IMR-90 (cell line): ENCODE results near the gene CAPS. TPM values are rescaled to one million over a fixed set of nuclear protein-coding genes. Genes with fewer than 3 reads are reported as not detected.

Source experiments
- ATAC-seq: fragments of 200-7000 bp; cut with Tn5 transposase; 2 replicates; pipeline ENCODE4 v1.9.1; 2020; ENCODE audit warnings: low read depth, mild to moderate bottlenecking, moderate library complexity
- BruUV-seq: library from RNA; stranded (reverse); fragments of 400-500 nt; replicated peaks from 2 replicates; lab custom pipeline; 2021; lab: Mats Ljungman, UMichigan
- CTCF ChIA-PET: fragments of 300-600 bp; formaldehyde crosslinking; extraction: SDS; loops from one replicate; lab custom pipeline; 2021; ENCODE audit warnings: antibody characterized with exemption; lab: Yijun Ruan, JAX
- POLR2A ChIA-PET: fragments of 300-600 bp; sonication (Branson Sonifier 250); formaldehyde crosslinking; loops from one replicate; lab custom pipeline; 2022; ENCODE audit warnings: antibody characterized with exemption; ENCODE audit not compliant: unreplicated experiment; lab: Charles Lee
- DNase-seq: peaks from one replicate; pipeline ENCODE4 v3.0.0; 2013
- H2AFZ ChIP-seq: replicated peaks from 2 replicates; pipeline ENCODE3; 2013; ENCODE audit warnings: low read length, mild to moderate bottlenecking; ENCODE audit not compliant: poor library complexity
- H2AK5ac ChIP-seq: 2 replicates; pipeline ENCODE4 v1.6.1; 2013; ENCODE audit warnings: low read depth, low read length, inconsistent platforms
- H2AK9ac ChIP-seq: replicated peaks from 2 replicates; pipeline ENCODE3; 2013; ENCODE audit warnings: mild to moderate bottlenecking, low read depth, low read length, moderate library complexity; ENCODE audit not compliant: poor library complexity
- H2BK120ac ChIP-seq: 2 replicates; pipeline ENCODE4 v1.6.1; 2013; ENCODE audit warnings: low read depth, low read length, inconsistent platforms
- H2BK15ac ChIP-seq: 3 replicates; pipeline ENCODE4 v1.6.1; 2013; ENCODE audit warnings: low read depth, low read length, inconsistent platforms
- H2BK20ac ChIP-seq: 2 replicates; pipeline ENCODE4 v1.6.1; 2013; ENCODE audit warnings: low read depth, mild to moderate bottlenecking, inconsistent platforms, low read length, moderate library complexity
- H2BK5ac ChIP-seq: 2 replicates; pipeline ENCODE4 v1.6.1; 2013; ENCODE audit warnings: mild to moderate bottlenecking, low read depth, low read length, inconsistent platforms; ENCODE audit not compliant: poor library complexity, severe bottlenecking
- H3K14ac ChIP-seq: replicated peaks from 2 replicates; pipeline ENCODE4 v1.6.1; 2013; ENCODE audit warnings: low read depth, low read length, inconsistent platforms
- H3K18ac ChIP-seq: 2 replicates; pipeline ENCODE4 v1.6.1; 2013; ENCODE audit warnings: low read depth, low read length, control low read depth
- H3K23ac ChIP-seq: 2 replicates; pipeline ENCODE4 v1.6.1; 2013; ENCODE audit warnings: low read depth, low read length, inconsistent platforms
- H3K27ac ChIP-seq: 2 replicates; pipeline ENCODE4 v1.5.1; 2013; ENCODE audit warnings: mild to moderate bottlenecking, control low read depth, low read length; ENCODE audit not compliant: insufficient read depth
- H3K27me3 ChIP-seq: 2 replicates; pipeline ENCODE4 v1.6.1; 2013; ENCODE audit warnings: low read length; ENCODE audit not compliant: control insufficient read depth, insufficient read depth
- H3K36me3 ChIP-seq: 2 replicates; pipeline ENCODE4 v1.6.1; 2013; ENCODE audit warnings: low read length, mixed read lengths; ENCODE audit not compliant: control insufficient read depth, insufficient read depth
- H3K4ac ChIP-seq: 2 replicates; pipeline ENCODE4 v1.6.1; 2013; ENCODE audit warnings: low read depth, low read length, inconsistent platforms
- H3K4me1 ChIP-seq: 2 replicates; pipeline ENCODE4 v1.6.1; 2013; ENCODE audit warnings: low read length, mixed read lengths; ENCODE audit not compliant: control insufficient read depth, insufficient read depth
- H3K4me2 ChIP-seq: 2 replicates; pipeline ENCODE4 v1.6.1; 2013; ENCODE audit warnings: low read depth, mild to moderate bottlenecking, control low read depth, low read length, moderate library complexity
- H3K4me3 ChIP-seq: 2 replicates; pipeline ENCODE4 v1.5.1; 2013; ENCODE audit warnings: low read depth, mild to moderate bottlenecking, control low read depth, low read length, moderate library complexity; ENCODE audit not compliant: insufficient read depth
- H3K56ac ChIP-seq: 2 replicates; pipeline ENCODE4 v1.6.1; 2013; ENCODE audit warnings: low read length, inconsistent platforms; ENCODE audit not compliant: insufficient read depth; ENCODE audit errors: extremely low read depth
- H3K79me1 ChIP-seq, 2 experiments: 2 replicates each; pipeline ENCODE4 v1.6.1; 2013; ENCODE audit warnings: low read length in 2 of 2, inconsistent platforms in 1 of 2, low read depth in 1 of 2
- H3K9ac ChIP-seq: 2 replicates; pipeline ENCODE4 v1.6.1; 2013; ENCODE audit warnings: low read depth, low read length, control low read depth
- H3K9me1 ChIP-seq: 2 replicates; pipeline ENCODE4 v1.6.1; 2013; ENCODE audit warnings: low read length, inconsistent platforms; ENCODE audit not compliant: insufficient read depth
- H3K9me3 ChIP-seq: 2 replicates; pipeline ENCODE4 v1.6.1; 2013; ENCODE audit warnings: low read length; ENCODE audit not compliant: control insufficient read depth, insufficient read depth
- H4K20me1 ChIP-seq: 2 replicates; pipeline ENCODE4 v1.6.1; 2013; ENCODE audit warnings: low read length, inconsistent platforms; ENCODE audit not compliant: insufficient read depth
- H4K5ac ChIP-seq: 2 replicates; pipeline ENCODE4 v1.6.1; 2013; ENCODE audit warnings: mild to moderate bottlenecking, low read depth, low read length, control low read depth
- H4K8ac ChIP-seq, 2 experiments: 2 replicates each; pipeline ENCODE4 v1.6.1; 2013; ENCODE audit warnings: low read depth in 2 of 2, low read length in 2 of 2, control low read depth in 1 of 2, inconsistent platforms in 1 of 2
- H4K91ac ChIP-seq: 2 replicates; pipeline ENCODE4 v1.6.1; 2013; ENCODE audit warnings: low read depth, low read length, inconsistent platforms; ENCODE audit not compliant: insufficient read depth
- NFE2L2 ChIP-seq: fragments of 150-350 bp; IDR thresholded peaks from 2 replicates; pipeline ENCODE4 v1.6.1; 2016; ENCODE audit warnings: low read depth, mild to moderate bottlenecking, low read length
- WGBS, 2 experiments: methylation state at CpG; one replicate each; pipeline versions ENCODE4 v1.1.5 to v1.1.7; 2013; ENCODE audit warnings: missing lambda C conversion rate in 2 of 2; ENCODE audit not compliant: insufficient read length in 1 of 2; ENCODE audit errors: extremely low coverage in 2 of 2; 5-methylcytosine and 5-hydroxymethylcytosine counted together
- dilution Hi-C: fragments of 300-500 bp; cut with HindIII; formaldehyde crosslinking; loops from one replicate; pipeline ENCODE4 v1.14.3; 2018; ENCODE audit warnings: low sequenced_read_pairs; ENCODE audit not compliant: unreplicated experiment
- in situ Hi-C: fragments of 300-500 bp; cut with MboI; formaldehyde crosslinking; loops from 3 replicates; pipeline ENCODE4 v1.14.3; 2019; ENCODE audit warnings: low sequenced_read_pairs, inconsistent platforms, mixed read lengths
- intact Hi-C: fragments of 100-400 bp; cut with micrococcal nuclease; formaldehyde crosslinking; loops from 2 replicates; pipeline ENCODE4 v1.10.0; 2022
- polyA plus RNA-seq, 3 experiments: library from polyadenylated mRNA; depleted of rRNA; stranded (reverse); fragments of >200 nt; gene quantifications; 2 replicates each; pipeline ENCODE4 v1.2.3, GENCODE V29; 2012; ENCODE audit warnings: low replicate concordance in 1 of 3
- total RNA-seq: library from RNA; depleted of rRNA; stranded (reverse); fragments of >200 nt; gene quantifications from 2 replicates; pipeline ENCODE4 v1.2.3, GENCODE V29; 2012
- TF ChIP-seq, protein P1 (sequence below): fragments of 150-350 bp; IDR thresholded peaks from 2 replicates; pipeline ENCODE4 v1.6.1; 2017; ENCODE audit warnings: mild to moderate bottlenecking, antibody characterized with exemption, low read length, low read depth

CAPS gene
- total and polyA plus RNA-seq, 2 of the 4 experiments (the other 2 are of a cell fraction) = 0.54 to 4.9 TPM

DNA sequence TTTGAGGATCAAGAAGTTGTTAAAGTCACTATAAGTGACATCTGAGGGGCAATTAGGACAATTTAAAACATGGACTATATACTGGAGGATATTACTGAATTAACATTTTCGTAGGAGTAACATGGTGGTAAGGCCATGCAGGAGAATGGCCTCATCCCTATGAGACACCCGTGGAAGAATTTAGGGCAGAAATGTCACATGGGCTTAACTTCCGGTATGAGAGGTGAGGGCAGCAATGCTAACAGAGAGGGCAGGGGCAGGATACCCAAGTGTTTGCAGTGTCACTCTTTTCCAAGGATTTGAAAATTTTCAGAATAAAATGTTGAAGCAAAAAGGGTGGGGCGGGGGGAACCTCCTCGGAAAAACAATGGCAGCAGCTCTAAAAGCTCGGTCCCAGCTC lies 40.2 kb downstream of the CAPS start:
- peak; percentile 16 for ATAC-seq
- Histone ChIP-seq H4K20me1 (peaks cover 89% of the 10 kb centered on the region), H3K27ac (peak overlapping the region; percentile 67), H3K4me3 (no peak overlapping the region), H4K91ac (peak overlapping the region; percentile 72), H2BK20ac (peak overlapping the region; percentile 85), H3K9me3 (no peaks in the 10 kb centered on the region), H3K79me1 (peaks cover 33 to 100% of the 10 kb centered on the region in 2 experiments; a peak in 3 of 4 replicates), H3K14ac (peak overlapping the region; percentile 39), H4K8ac (peak overlapping the region; percentile 63 to 74), H3K4ac (peak overlapping the region; percentile 95), H4K5ac (peak overlapping the region; percentile 1), H3K23ac (peak overlapping the region; percentile 8), H2BK5ac (peak overlapping the region; percentile 76), H3K4me1 (peaks cover 46% of the 10 kb centered on the region), H2AK5ac (peak overlapping the region; percentile 87), H3K9me1 (peaks cover 46% of the 10 kb centered on the region), H3K9ac (peak overlapping the region; percentile 30), H3K18ac (peak overlapping the region; percentile 1), H2AK9ac (peak overlapping the region; percentile 84), H2BK120ac (peak overlapping the region; percentile 67), H3K27me3 (no peaks in the 10 kb centered on the region), H2BK15ac (peak overlapping the region; percentile 64; the same call in 2 of the 3 replicates), H3K56ac (peak overlapping the region; percentile 48; the same call in 1 of the 2 replicates), H3K4me2 (peak overlapping the region; percentile 5), H2AFZ (peak overlapping the region; percentile 64), H3K36me3 (peaks cover 10% of the 10 kb centered on the region)
- intact Hi-C loops = no loop called here
- WGBS, 2 experiments = 20% methylated on average over 3 of the region's 6 CpGs; no CpG with 5 or more reads in 1 of the 2 experiments
- in situ Hi-C loops = no loop called here
- no peak for TF ChIP-seq NFE2L2
- TF ChIP-seq, protein P1, sequence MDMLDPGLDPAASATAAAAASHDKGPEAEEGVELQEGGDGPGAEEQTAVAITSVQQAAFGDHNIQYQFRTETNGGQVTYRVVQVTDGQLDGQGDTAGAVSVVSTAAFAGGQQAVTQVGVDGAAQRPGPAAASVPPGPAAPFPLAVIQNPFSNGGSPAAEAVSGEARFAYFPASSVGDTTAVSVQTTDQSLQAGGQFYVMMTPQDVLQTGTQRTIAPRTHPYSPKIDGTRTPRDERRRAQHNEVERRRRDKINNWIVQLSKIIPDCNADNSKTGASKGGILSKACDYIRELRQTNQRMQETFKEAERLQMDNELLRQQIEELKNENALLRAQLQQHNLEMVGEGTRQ = peak; percentile 59
- no TSS peak for BruUV-seq
- dilution Hi-C loops = no loop called here
- DNase-seq = peak; percentile 23
- POLR2A ChIA-PET = no interaction called here
- CTCF ChIA-PET = interaction anchor here (2.6 kb wide), 1 partner anchor 150 kb away, joined by 9 read pairs; the partner anchor contains the start of gene NRTN
